ENCODE results near the gene EPHA3. TPM values are rescaled to one million over a fixed set of nuclear protein-coding genes. Genes with fewer than 3 reads are reported as not detected.

The EPHA3 gene
- total RNA-seq, 1 donor from 2014 or later = not detected

DNA sequence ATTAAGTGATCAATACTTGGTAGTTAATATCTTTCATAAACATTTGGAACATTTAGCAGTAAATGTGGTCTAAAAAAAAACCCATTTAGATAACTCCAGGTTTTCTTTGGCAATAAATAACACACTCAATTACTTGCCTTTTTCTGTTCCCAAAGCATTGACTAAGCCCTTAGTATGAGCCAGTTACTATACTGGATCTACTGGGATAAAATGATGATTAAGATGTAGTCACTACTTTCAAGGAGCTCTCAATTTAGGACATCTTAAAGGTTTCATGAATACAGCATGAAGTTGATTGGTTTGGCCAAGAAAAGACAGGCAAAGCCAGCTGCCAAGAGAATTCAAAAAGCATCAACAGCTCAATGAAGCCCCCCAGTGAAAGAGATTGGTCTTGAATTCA is 250.9 kb downstream of the EPHA3 start:
- intact Hi-C loops (cut with micrococcal nuclease) = no loop called here

DNA sequence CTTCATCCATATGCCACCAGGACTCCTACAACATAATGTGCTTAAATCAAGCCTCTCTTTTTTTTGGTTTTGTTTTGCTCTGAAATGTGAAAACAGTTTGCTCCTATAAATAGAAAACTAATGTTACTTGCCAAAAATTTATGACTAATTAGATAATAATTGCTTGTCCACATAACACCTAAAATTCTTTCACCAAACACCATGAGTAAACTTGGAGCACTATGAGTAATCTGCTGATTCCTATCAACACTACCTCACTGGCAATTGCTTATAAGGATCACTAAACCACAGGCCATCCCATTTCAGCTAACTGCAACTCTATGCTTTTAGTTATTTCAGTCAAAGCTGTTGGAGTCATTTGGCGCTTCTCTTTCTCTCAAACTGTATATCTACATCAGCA is 252.7 kb downstream of the EPHA3 start:
- intact Hi-C loops (cut with micrococcal nuclease) = no loop called here

- intact Hi-C loops (cut with micrococcal nuclease) = no loop called here
Observed at GRCh38 chr3:89362496-89362895, 255.1 kb downstream of the EPHA3 start.

DNA sequence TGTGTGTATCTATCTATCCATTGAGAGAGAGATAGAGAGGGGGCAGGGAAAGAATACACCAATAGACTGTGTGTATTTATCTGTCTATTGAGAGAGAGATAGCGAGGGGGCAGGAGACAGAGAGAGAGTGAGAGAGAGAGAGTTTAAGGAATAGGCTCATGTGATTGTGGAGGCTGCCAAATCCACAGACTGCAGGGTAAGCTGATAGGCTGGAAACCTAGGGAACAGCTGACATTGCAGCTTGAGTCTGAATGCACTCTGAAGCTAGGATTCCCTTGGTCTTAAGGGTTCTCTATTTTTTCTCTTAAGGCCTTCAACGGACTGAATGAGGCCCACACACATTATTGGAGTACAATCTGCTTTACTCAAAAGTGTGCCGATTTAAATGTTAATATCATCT is 255.8 kb downstream of the EPHA3 start:
- intact Hi-C loops (cut with micrococcal nuclease) = no loop called here

- intact Hi-C loops (cut with micrococcal nuclease) = no loop called here
Observed at GRCh38 chr3:89364314-89364713, 256.9 kb downstream of the EPHA3 start.

GRCh38 chr3:89367166-89367565 is 259.7 kb downstream of the EPHA3 start:
- intact Hi-C loops (cut with micrococcal nuclease) = no loop called here

DNA sequence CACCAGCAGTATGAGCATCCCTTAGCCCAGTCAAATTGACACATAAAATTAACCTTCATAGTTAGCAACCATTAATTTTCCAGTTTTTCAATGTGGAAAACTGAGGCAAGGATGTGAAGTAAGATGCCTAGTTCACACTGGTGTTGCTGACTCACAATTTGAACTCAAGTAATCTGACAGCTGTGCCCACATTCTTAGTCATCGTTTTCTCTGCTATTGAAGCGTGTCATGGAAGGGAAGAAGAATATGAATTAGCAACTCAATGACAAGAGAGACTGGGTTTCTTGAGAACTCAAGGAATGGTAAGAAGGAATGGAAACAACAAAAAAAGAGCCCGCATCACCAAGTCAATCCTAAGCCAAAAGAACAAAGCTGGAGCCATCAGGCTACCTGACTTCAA is 261.4 kb downstream of the EPHA3 start:
- intact Hi-C loops (cut with micrococcal nuclease) = no loop called here

DNA sequence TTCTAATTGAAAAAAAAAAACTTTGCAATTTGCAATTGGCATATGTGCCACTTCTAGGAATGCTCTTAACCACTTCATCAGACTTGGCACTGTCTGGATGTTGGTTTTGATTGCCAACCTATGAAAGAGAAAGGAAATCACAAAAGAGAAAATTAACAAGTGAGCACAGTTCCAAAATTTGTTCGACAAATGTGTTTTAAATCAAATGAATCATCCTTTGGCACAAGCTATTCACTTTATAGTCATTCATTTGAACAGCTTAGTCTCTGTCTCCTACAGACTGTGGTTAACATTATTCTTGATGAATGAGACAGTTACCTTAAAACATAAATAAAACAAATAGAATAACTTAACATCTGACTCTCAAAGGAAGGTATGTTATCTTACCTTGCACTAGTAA is 265.0 kb downstream of the EPHA3 start:
- intact Hi-C loops (cut with micrococcal nuclease) = no loop called here

DNA sequence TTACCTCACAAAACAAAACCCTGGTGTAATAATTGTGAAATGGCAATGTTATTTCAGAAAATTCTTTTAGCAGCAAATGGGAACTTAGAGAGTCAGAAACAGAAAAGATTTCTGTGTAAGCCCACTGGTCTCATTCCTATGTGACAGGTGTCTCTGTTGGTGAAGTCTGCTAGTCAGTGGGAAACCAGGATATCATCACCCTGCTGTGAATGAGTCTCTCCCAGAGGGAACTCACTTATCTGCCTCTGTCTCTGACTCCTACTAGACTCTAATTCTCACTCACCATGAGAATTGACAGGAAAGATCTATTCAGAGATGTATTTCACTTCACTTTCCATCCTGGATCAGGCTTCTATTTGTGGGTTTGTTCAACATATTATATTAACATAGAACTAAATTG is 266.0 kb downstream of the EPHA3 start:
- intact Hi-C loops (cut with micrococcal nuclease) = no loop called here

GRCh38 chr3:89375451-89375850 is 268.0 kb downstream of the EPHA3 start:
- intact Hi-C loops (cut with micrococcal nuclease) = no loop called here

DNA sequence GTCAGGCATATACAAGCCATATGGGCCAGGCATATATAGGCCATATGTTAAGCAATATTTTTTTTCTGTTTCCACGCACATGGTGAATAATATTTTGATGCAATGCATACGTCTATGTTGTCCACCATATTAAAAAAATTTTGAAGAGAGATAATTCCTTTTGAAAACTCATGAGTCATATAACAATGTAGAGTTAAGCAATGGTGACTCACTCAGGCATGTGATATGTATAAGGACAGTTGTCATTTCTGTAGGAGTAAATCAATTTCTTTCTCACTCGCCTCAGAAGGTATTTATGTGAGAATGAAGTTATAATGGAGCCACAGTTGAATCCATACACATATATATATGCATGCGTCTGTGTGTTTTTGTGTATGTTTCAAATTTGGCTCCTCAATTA is 272.6 kb downstream of the EPHA3 start:
- intact Hi-C loops (cut with micrococcal nuclease) = no loop called here

- intact Hi-C loops (cut with micrococcal nuclease) = no loop called here
Observed at GRCh38 chr3:89392991-89393390, 285.6 kb downstream of the EPHA3 start.

DNA sequence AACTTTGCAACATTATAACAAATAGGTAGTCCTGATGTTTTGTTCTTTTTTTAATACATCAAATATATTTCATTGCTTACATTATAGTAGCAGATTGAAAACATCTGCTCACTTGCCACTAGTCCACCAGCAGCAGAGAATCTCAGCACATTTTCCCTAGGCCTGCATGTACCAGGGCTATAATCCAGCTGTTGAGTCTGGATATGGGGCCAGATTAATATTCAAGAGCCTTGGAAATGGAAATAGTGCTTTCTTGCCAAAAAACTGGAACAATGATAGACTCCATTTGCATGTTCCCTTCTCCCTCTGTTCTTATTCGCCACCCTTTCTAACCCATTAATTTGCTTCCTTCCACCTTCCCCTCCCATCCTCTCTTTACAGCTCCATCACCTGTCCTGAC is 288.0 kb downstream of the EPHA3 start:
- intact Hi-C loops (cut with micrococcal nuclease) = no loop called here

- intact Hi-C loops (cut with micrococcal nuclease) = no loop called here
Observed at GRCh38 chr3:89395996-89396395, 288.6 kb downstream of the EPHA3 start.

- intact Hi-C loops (cut with micrococcal nuclease) = no loop called here
Observed at GRCh38 chr3:89402051-89402450, 294.6 kb downstream of the EPHA3 start.

- intact Hi-C loops (cut with micrococcal nuclease) = no loop called here
Observed at GRCh38 chr3:89405176-89405575, 297.8 kb downstream of the EPHA3 start.

GRCh38 chr3:89405593-89405992 is 298.2 kb downstream of the EPHA3 start:
- intact Hi-C loops (cut with micrococcal nuclease) = no loop called here

GRCh38 chr3:89411201-89411600 is 303.8 kb downstream of the EPHA3 start:
- intact Hi-C loops (cut with micrococcal nuclease) = no loop called here

GRCh38 chr3:89414270-89414669 is 306.8 kb downstream of the EPHA3 start:
- intact Hi-C loops (cut with micrococcal nuclease) = no loop called here

DNA sequence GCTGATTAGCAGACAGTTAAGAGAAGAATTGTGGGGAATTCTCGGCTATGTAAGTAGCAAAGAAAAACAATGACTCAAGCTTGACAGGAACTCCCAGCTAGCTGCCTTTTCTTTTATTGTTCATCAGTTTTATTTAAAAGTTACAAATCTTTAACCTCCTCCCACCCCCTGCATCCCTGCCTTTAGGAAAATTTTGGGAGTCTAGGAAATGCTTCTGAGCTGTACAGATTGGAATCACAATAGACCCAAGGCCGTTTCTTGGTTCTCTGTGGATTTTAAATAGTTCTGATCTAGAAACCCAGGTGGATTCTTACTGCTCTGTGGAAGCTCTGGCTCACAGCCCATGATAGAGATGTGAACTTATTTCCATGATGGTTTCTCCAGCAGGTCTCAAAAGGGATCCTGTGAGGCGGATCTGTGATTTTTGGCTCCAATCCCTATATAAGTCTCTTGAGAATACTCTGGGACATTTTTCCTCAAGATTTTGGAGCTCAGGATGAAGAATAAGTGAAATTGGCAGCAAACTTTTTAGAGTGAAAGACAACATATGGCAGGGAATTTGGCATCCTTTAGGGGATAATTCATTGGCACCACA is 312.3 kb downstream of the EPHA3 start:
- intact Hi-C loops (cut with micrococcal nuclease) = no loop called here

DNA sequence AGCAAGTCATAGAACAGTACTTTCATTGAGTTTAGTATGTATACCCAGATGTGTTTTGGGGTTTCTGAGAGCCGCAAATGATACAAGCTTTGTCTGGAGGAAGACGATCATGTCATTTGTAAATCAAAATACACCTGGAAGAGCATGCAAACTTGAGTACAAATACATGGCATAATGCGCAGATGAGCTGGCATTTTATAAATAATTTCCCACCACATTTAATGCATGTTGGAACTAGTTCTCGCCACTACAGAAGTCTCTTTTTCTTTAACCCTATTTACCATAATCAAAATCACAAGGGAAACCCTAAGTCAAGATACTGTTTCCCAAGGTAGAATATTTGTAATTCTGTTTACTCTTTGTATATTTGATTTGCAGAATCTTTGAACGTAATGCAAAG is 318.6 kb downstream of the EPHA3 start:
- intact Hi-C loops (cut with micrococcal nuclease) = no loop called here

DNA sequence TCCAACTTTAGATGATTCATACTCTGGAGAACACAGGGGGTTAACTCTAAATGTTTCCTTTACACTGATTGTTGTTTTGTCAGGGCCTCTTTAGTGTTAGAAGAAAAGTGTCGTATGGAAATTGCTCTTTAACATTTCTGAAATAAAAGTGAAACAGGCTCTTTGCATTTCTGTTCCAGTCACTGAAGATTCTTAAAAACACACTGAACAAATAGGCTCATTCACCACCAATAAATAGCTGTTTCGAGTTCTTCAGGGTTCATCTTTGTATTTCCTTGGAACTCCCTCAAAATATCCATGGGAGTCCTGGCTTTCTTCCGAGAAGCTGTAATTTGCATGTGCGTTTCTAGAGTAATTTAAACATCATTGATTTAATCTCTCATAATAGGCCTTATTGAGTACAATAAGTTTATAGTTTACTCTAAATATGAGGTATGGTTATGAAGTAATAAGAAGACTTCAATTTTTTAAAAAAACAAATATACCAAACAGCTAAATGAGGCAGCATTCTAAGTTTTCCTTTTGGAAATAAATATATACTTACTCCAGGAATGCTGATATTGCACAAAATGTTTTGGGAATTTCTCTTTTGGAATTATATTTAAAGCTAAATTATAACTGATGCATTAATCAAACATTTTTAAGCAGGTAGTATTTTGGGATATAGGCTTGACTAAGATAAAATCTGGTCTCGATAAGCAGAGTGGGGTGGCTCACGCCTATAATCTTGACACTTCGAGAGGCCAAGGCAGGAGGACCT is 327.4 kb downstream of the EPHA3 start:
- intact Hi-C loops (cut with micrococcal nuclease) = no loop called here

- intact Hi-C loops (cut with micrococcal nuclease) = no loop called here
Observed at GRCh38 chr3:89436846-89437245, 329.4 kb downstream of the EPHA3 start.

Measured in T-helper 2 cell treated with Interferon-gamma antibody and Interleukin-4, amounts not matched to agents 100 ng/mL and 5 ng/mL, for 36 hours (primary cell).